ENCODE measurements around the gene GGT7. TPM values are rescaled to one million over a fixed set of nuclear protein-coding genes. Genes with fewer than 3 reads are reported as not detected.
A peak's percentile ranks its signal among the peaks of the same experiment; 100 is the strongest.

Gene GGT7
- total and polyA plus RNA-seq, 8 donors, result 12.1 to 30.3 (median 15.7) TPM

DNA sequence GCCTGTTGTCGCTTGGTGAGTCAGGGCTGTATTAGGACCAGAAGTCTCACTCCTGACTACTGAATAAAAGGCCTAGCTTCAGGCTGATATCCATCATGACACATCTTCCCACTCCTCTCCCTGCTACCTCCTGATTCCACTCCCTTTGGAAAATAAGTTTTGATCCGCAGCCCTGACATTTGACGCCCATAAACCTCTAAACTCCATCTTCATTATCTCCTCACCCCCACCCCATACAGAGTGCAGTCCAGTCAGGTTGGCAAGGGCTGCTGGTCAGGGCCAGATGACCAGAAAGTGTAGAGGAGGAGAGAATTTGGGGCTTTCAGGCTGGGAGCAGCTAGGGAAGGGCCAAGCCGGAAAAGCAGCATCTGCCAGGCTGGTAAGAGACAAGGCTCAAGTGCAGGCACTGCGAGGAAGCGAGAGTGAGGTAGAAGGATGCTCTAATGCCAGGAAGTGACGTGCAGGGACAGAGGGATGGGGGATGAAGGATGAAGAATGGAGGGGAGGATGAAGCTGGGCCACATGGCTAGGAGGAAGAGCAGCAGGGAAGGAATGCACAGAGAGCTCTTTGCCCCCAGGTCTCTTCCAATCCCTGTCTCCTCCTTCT, 1.2 kb downstream of the GGT7 start:
- no peaks in the 10 kb centered on the region for H3K9me3 ChIP-seq
- ATAC-seq (no peak), DNase-seq (no peak), FAIRE-seq (no peak)
- intact Hi-C loops (cut with DNase I), result loop anchor here in 1 of 3 donors (10.0 kb wide), 1 partner anchor 83 kb away; the partner anchor contains the start of genes GSS and MYH7B
- peak overlapping the region in 1 of 4 donors; percentile 78 for H3K4me3 ChIP-seq
- H3K27me3 ChIP-seq, result no peaks in the 10 kb centered on the region
- H3K4me1 ChIP-seq, result peaks cover 0 to 17% (median 6%) of the 10 kb centered on the region in 3 donors
- H3K27ac ChIP-seq, result no peak overlapping the region
- TF ChIP-seq, protein P1, sequence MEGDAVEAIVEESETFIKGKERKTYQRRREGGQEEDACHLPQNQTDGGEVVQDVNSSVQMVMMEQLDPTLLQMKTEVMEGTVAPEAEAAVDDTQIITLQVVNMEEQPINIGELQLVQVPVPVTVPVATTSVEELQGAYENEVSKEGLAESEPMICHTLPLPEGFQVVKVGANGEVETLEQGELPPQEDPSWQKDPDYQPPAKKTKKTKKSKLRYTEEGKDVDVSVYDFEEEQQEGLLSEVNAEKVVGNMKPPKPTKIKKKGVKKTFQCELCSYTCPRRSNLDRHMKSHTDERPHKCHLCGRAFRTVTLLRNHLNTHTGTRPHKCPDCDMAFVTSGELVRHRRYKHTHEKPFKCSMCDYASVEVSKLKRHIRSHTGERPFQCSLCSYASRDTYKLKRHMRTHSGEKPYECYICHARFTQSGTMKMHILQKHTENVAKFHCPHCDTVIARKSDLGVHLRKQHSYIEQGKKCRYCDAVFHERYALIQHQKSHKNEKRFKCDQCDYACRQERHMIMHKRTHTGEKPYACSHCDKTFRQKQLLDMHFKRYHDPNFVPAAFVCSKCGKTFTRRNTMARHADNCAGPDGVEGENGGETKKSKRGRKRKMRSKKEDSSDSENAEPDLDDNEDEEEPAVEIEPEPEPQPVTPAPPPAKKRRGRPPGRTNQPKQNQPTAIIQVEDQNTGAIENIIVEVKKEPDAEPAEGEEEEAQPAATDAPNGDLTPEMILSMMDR (IDR thresholded peaks at IDR 0.05), result no peak
- no peaks in the 10 kb centered on the region for H3K36me3 ChIP-seq
- 92 to 94% methylated on average over 6 to 7 of the region's 7 CpGs for WGBS, 2 donors

DNA sequence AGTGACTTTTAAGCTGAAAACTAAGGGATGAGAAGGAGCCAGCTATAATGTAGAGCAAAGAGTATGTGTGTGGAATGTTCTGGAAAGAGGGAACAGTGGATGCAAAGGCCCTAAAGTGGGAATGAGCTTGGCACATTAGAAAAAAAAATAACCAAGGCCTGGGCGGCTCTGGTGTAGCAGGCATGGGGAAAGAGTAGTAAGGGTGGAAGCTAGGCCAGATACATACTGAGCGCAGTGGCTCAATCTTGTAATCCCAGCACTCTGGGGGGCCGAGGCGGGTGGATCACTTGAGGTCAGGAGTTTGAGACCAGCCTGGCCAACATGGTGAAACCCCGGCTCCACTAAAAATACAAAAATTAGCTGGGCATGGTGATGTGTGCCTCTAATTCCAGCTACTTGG, 8.4 kb downstream of the GGT7 start:
- Histone ChIP-seq H3K27ac (no peak overlapping the region), H3K9me3 (no peaks in the 10 kb centered on the region), H3K4me1 (no peaks in the 10 kb centered on the region), H3K27me3 (no peaks in the 10 kb centered on the region), H3K36me3 (no peaks in the 10 kb centered on the region), H3K4me3 (no peak overlapping the region)
- ATAC-seq (no peak), DNase-seq (no peak), FAIRE-seq (no peak)
- TF ChIP-seq, protein P1 (IDR thresholded peaks at IDR 0.05), result no peak
- WGBS, 2 donors, result 95 to 97% methylated on average over 5 of the region's 5 CpGs
- intact Hi-C loops (cut with DNase I), result no loop called here

DNA sequence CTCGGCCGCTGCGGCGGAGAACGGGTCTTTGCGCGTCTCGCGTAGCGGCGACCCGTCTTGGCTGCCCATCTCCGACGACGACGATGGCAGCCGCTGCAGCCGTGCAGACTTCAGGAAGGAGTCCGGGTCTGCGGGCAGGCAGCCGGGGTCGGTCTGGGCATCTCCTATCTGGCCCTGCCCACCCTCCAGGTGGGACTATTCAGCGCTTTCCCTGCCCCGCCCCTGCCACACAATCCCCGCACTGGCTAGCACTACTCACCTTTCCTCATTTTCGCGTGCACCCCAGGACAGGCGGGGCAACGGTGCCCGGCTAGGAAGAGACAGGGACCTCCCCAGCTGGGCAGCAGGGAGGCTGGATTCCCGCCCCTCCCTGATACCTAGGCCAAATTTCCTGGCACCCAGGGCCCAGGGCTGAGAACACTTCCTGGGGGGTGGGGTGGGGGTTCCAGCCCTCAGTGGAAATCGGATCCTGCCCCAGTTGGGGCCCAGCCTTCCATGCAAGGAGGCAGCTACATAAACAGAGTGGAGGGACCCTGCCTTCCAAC, 9.2 kb downstream of the GGT7 start:
- Histone ChIP-seq H3K27ac (no peak overlapping the region), H3K9me3 (no peaks in the 10 kb centered on the region), H3K27me3 (no peaks in the 10 kb centered on the region), H3K36me3 (peaks cover 0 to 3% (median 0%) of the 10 kb centered on the region in 3 donors), H3K4me1 (no peaks in the 10 kb centered on the region), H3K4me3 (no peak overlapping the region)
- no peak for FAIRE-seq
- 82 to 87% methylated on average over 32 of the region's 32 CpGs for WGBS, 2 donors
- DNase-seq, result peak in 1 of 6 donors; percentile 57
- ATAC-seq, result no peak
- intact Hi-C loops (cut with DNase I), result no loop called here
- TF ChIP-seq, protein P1 (IDR thresholded peaks at IDR 0.05), result no peak

DNA sequence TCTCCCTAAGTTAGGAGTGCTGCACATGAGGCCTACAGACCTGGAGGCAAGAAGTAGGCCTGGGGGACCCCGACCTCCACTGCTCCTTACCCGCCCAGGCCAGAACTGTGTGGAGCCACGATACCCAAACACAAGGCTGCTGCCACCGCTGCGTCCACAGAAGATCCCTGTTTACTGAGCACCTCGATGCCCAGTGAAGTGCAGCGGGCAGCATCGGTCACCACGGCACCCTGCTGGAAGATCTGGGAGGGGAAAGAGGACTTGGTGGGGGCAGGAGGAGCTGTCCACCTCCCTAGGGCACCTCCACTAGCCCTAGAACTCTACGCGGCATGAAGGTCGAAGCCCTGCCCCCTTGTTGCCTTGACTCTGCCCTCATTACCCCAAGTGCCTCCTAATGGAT, 9.9 kb downstream of the GGT7 start:
- H3K4me3 ChIP-seq, result no peak overlapping the region
- H3K36me3 ChIP-seq, result peaks cover 0 to 4% (median 0%) of the 10 kb centered on the region in 3 donors
- no peaks in the 10 kb centered on the region for H3K9me3 ChIP-seq
- H3K27ac ChIP-seq, result no peak overlapping the region
- intact Hi-C loops (cut with DNase I), result no loop called here
- H3K4me1 ChIP-seq, result no peaks in the 10 kb centered on the region
- FAIRE-seq (no peak), DNase-seq (no peak), ATAC-seq (no peak)
- TF ChIP-seq, protein P1 (IDR thresholded peaks at IDR 0.05), result no peak
- no peaks in the 10 kb centered on the region for H3K27me3 ChIP-seq
- 90 to 91% methylated on average over 11 to 12 of the region's 12 CpGs for WGBS, 2 donors

Data from pancreas (tissue), 10 donors.